ENCODE results near the gene PGM2L1.

- TF ChIP-seq CTCF (IDR thresholded peaks at IDR 0.05) (no peak), POLR2A (IDR thresholded peaks at IDR 0.05) (no peak)
Measured at GRCh38 chr11:74371269-74372052, 26.8 kb downstream of the PGM2L1 start.
